BE2C (cell line): ENCODE measurements around the gene EIF4G1.

Experiments
- DNase-seq: peaks from one replicate; pipeline ENCODE4 v3.0.0-alpha.2; 2020
- H3K27me3 ChIP-seq: fragments of 250-450 bp; sonication (Bioruptor Pico); 2 replicates; pipeline ENCODE4 v1.5.1; 2020; ENCODE audit warnings: mild to moderate bottlenecking
- H3K36me3 ChIP-seq: fragments of 250-450 bp; sonication (Bioruptor Pico); 2 replicates; pipeline ENCODE4 v1.5.1; 2020; ENCODE audit warnings: mild to moderate bottlenecking
- H3K4me1 ChIP-seq: fragments of 250-450 bp; sonication (Bioruptor Pico); 2 replicates; pipeline ENCODE4 v1.5.1; 2020
- H3K4me3 ChIP-seq: 2 replicates; pipeline ENCODE4 v1.5.1; 2011; ENCODE audit warnings: low read depth, low read length
- H3K9me3 ChIP-seq: fragments of 250-450 bp; sonication (Bioruptor Pico); 2 replicates; pipeline ENCODE4 v1.5.1; 2020
- CTCF ChIP-seq: IDR thresholded peaks from 2 replicates; pipeline ENCODE4 v1.5.1; 2012; ENCODE audit warnings: mild to moderate bottlenecking, low read depth, low read length

EIF4G1 gene

GRCh38 chr3:184335291-184335660 lies 20.9 kb downstream of the EIF4G1 start:
- no peak for DNase-seq
- Histone ChIP-seq H3K36me3 (peaks cover 53% of the 10 kb centered on the region), H3K4me1 (peaks cover 27% of the 10 kb centered on the region), H3K27me3 (no peaks in the 10 kb centered on the region), H3K9me3 (no peaks in the 10 kb centered on the region), H3K4me3 (peak overlapping the region; percentile 77)
- TF ChIP-seq CTCF: no peak; the same call in 1 of the 2 replicates

- DNase-seq: peak; percentile 91
- H3K36me3 ChIP-seq: peaks cover 47% of the 10 kb centered on the region
- H3K4me3 ChIP-seq: peak overlapping the region; percentile 77
- no peak for TF ChIP-seq CTCF
- H3K27me3 ChIP-seq: no peaks in the 10 kb centered on the region
- no peaks in the 10 kb centered on the region for H3K9me3 ChIP-seq
- peaks cover 27% of the 10 kb centered on the region for H3K4me1 ChIP-seq
These were observed 21.5 kb downstream of the EIF4G1 start for GRCh38 chr3:184335661-184336546.

GRCh38 chr3:184336547-184337398 lies 22.4 kb downstream of the EIF4G1 start:
- Histone ChIP-seq H3K4me1 (peaks cover 27% of the 10 kb centered on the region), H3K4me3 (peak overlapping the region; percentile 77), H3K27me3 (no peaks in the 10 kb centered on the region), H3K9me3 (no peaks in the 10 kb centered on the region), H3K36me3 (peaks cover 38% of the 10 kb centered on the region)
- no peak for DNase-seq
- TF ChIP-seq CTCF: no peak

- TF ChIP-seq CTCF: no peak
- Histone ChIP-seq H3K4me1 (peaks cover 27% of the 10 kb centered on the region), H3K36me3 (peaks cover 33% of the 10 kb centered on the region)
These were observed 23.0 kb downstream of the EIF4G1 start, which contains the start of gene FAM131A for GRCh38 chr3:184337399-184337714. TSS of gene FAM131A (plus strand) at chr3:184337600. CDS start at chr3:184337631, 31 bp downstream.

GRCh38 chr3:184337981-184338380 lies 23.6 kb downstream of the EIF4G1 start:
- TF ChIP-seq CTCF: no peak
- Histone ChIP-seq H3K36me3 (peaks cover 30% of the 10 kb centered on the region), H3K4me1 (peaks cover 27% of the 10 kb centered on the region), H3K27me3 (no peaks in the 10 kb centered on the region), H3K9me3 (no peaks in the 10 kb centered on the region), H3K4me3 (peak overlapping the region; percentile 66)
- DNase-seq: no peak

More at GRCh38 chr3:184337399-184337714, 23.0 kb downstream of the EIF4G1 start, which contains the start of gene FAM131A:
- Histone ChIP-seq H3K4me3 (peak within 1 kb of the TSS; percentile 77), H3K9me3 (no peaks in the 10 kb centered on the region), H3K27me3 (no peaks in the 10 kb centered on the region)
- DNase-seq: no peak
